HG03575 (cell line): ENCODE data around the gene CCNL2.

ENCODE experiments used
- ATAC-seq: cut with Tn5 transposase; IDR thresholded peaks from one replicate; pipeline ENCODE4 v1.9.1; 2021; ENCODE audit not compliant: unreplicated experiment, insufficient number of reproducible peaks, low FRiP score; ENCODE audit errors: extremely low read depth

Gene CCNL2

GRCh38 chr1:1348420-1349255 lies 50.5 kb downstream of the CCNL2 start:
- ATAC-seq: no peak

- ATAC-seq: no peak
These were observed 51.3 kb downstream of the CCNL2 start for GRCh38 chr1:1347663-1348419.

DNA sequence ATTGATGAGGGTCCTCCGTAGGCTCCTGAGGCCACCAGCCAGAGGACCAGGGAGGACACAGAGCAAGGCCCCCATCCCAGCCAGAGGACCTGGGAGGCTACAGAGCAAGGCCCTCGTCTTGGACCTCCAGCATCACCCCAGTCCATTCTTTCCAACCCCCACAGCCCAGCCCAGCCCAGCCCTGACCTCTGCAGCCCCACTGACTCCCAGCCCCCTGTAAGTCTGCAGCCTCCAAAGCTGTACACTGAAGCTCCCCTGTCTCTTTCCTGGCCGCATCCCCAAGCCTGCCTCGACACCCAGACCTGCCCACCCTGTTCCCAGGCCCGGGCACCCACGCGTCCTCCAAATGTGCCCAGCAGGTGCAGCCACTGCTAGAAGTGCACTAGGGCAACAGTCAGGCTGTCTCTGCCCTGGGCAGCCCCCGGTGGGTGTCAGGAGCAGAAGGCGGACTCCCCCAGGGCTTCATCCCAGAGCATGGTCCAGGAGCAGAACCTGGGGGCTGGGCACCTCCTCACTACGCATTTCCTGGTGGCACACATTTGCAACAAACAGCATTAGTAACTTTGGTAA lies 52.0 kb downstream of the CCNL2 start:
- no peak for ATAC-seq

GRCh38 chr1:1346501-1346890 lies 52.6 kb downstream of the CCNL2 start:
- ATAC-seq: no peak

- no peak for ATAC-seq
These were observed 53.2 kb downstream of the CCNL2 start for GRCh38 chr1:1345860-1346500.

GRCh38 chr1:1345384-1345783 lies 53.8 kb downstream of the CCNL2 start:
- no peak for ATAC-seq

DNA sequence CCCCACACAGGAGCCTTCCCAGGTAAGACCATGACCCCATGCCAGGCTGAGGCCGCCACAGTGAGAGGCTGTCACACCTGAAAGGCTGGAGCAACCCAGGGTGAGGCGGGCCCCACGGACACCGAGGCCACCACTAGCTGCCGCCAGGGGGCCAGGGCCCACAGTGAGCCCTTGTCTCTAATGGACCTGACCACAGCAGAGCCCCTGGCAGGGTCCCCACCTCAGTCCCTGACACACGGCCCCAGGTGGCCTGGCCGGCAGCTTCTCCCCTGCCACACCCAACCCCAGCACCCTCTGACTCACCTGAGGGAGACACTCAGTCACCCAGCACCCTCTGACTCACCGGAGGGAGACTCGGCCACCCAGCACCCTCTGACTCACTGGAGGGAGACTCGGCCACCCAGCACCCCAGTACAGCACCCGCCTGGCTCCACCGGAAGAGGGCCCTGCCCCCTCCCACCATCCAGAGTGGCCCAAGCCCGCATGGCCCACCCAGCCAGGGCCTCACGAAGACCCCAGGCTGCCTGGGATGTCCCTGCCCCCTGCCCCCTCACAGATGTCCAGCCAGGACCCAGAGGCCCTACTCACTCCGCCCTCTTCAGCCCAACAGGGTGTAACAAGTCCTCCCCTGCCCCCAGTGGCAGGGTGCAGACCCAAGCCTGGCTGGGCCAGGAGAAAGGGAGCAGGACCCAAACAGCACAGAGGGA lies 54.3 kb downstream of the CCNL2 start:
- no peak for ATAC-seq

DNA sequence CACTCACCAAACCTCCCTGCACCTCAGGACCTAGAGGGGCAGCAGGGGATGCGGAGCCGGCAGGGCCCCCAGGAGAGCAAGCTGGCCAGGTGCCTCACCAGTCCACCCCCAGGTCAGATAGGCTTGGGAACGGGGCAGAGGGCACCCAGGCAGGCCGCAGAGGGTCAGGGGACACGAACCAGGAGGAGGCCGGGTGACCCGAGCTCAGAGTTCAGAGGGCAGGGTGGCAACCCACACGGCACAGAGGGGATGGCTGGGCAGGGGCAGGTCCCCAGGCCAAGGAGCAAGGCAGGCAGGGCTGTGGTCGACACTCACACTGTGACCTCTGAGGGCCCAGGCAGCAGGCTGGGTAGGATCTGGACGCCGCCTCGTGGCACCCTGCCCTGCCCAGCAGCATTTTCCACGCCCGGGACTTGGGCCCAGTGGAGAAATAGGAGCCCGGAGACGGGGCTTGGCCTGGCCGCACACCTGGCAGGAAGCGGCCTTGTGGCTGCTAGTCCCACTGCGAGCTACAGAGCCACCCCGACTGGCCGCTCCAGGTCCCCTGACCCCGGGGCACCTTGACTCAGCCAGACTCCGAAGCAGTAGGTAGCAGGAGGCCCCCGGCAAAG lies 55.2 kb downstream of the CCNL2 start:
- no peak for ATAC-seq

GRCh38 chr1:1342584-1343115 lies 56.5 kb downstream of the CCNL2 start:
- no peak for ATAC-seq

GRCh38 chr1:1342061-1342562 lies 57.0 kb downstream of the CCNL2 start:
- ATAC-seq: no peak

DNA sequence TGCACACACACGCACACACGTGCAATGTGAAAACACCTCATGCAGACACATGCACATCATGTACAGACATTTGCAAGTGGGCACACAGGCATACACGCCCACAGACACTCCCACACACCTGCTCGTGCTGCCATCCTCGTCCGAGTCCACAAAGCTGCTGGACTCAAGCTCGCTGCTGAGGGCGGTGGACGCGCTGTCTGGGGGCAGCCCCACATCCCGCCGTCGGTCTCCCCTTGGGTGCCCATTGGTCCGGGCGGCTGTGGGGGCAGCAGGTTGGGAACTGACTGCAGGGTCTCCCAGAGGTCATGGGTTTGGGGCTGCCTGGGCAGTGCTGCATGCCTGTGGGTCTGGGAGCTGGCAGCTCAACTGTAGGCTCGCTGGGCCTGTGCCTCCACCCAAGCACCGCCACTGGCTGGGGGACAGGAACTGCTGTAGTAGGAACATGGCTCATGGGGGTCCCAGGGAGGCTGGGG lies 57.5 kb downstream of the CCNL2 start:
- no peak for ATAC-seq

- ATAC-seq: no peak
These were observed 58.2 kb downstream of the CCNL2 start for GRCh38 chr1:1340791-1341548.

- ATAC-seq: no peak
These were observed 59.0 kb downstream of the CCNL2 start for GRCh38 chr1:1340185-1340584.

DNA sequence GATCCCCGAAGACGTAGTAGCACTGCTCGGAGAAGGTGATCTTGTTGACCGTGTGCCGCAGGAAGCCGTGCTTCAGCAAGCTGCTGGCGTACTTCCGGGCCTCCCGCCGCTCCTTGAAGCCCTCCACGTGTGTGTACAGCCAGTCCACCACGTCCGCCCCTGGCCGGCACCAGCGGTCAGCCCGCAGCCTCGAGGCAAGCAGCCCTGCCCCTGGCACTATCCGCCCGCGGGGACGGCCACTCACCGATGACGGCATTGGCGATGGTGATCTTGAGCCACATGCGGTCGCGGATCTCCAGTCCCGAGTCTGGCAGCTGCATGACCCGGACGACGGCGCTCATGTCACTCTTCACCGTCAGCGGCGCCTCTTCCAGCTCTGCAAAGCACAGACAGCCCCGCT lies 60.9 kb downstream of the CCNL2 start:
- ATAC-seq: no peak

- no peak for ATAC-seq
These were observed 61.4 kb downstream of the CCNL2 start for GRCh38 chr1:1337793-1338147.

DNA sequence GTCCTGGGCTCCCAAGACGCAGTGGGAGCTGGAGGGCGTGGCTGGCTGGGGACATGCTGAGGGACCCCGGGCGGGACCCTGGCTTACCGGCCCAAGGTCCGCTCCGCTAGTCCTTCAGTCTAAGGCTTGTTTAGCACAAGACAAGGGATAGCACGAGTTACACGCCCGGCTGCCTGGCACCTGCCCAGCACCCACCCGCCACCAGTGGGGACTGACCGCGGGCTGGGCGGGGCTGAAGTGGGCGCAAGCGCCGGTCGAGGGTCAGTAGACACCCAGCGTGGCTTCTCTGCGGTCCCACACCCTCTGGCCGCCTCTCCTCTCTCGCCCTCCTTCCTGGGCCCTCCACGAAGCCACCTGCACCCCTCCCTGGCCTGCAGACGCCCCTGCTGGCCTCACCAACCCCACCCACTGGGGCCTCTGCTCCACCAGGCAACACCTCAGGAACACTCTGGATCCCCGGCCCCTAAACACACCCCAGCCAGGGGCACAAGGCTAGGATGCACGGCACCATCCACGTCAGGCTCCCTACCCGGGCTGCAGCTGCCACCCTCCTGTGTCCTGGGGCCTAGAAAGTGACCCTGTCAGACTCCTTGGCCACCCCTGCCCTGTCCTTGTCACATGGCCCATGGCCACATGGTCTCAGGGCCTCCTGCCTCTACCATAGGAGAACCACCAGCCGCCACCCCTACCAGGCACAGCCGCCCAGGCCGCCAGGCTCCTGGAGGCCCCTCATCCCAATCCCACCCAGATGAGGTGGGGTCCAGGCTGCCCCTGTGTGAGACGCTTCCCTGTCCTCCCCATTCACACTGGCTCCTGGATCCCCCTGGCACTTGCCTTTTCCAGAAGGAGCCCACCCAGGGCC lies 62.0 kb downstream of the CCNL2 start:
- no peak for ATAC-seq

- ATAC-seq: no peak
These were observed 62.7 kb downstream of the CCNL2 start for GRCh38 chr1:1336446-1336845.
